Tibial nerve (tissue), 4 donors: ENCODE data around the gene BRINP2. TPM values are rescaled to one million over a fixed set of nuclear protein-coding genes. Genes with fewer than 3 reads are reported as not detected.

Experiments used
- DNase-seq, 2 donors: peaks; one replicate each; pipeline ENCODE4 v3.0.0-alpha.2; 2019; ENCODE audit warnings: low spot score in 2 of 2
- H3K27ac ChIP-seq, 4 donors: fragments of 200-600 bp; sonication (generic) in 3 of 4; one replicate each; pipeline ENCODE4 v1.5.1; 2017 to 2019; ENCODE audit warnings: mild to moderate bottlenecking in 1 of 4
- H3K27me3 ChIP-seq, 2 donors: fragments of 200-600 bp; sonication (generic) in 1 of 2; one replicate each; pipeline versions ENCODE4 v1.5.1 to v1.6.0; 2017 to 2019
- H3K36me3 ChIP-seq, 3 donors: fragments of 200-600 bp; sonication (generic); one replicate each; pipeline ENCODE4 v1.5.1; 2018 to 2019
- H3K4me1 ChIP-seq, 4 donors: fragments of 200-600 bp; sonication (generic) in 3 of 4; one replicate each; pipeline ENCODE4 v1.5.1; 2017 to 2019
- H3K4me3 ChIP-seq, 4 donors: fragments of 200-600 bp; sonication (generic) in 3 of 4; one replicate each; pipeline ENCODE4 v1.5.1; 2017 to 2019; ENCODE audit warnings: mild to moderate bottlenecking in 1 of 4, moderate library complexity in 1 of 4
- H3K9me3 ChIP-seq, 4 donors: fragments of 200-600 bp; sonication (generic) in 3 of 4; one replicate each; pipeline ENCODE4 v1.5.1; 2017 to 2019
- CTCF ChIP-seq, 5 experiments: fragments of 200-600 bp in 3 of 5; fragments of 450-650 bp in 2 of 5; sonication (generic) in 3 of 5; IDR thresholded peaks; one replicate each; pipeline ENCODE4 v1.5.1; 2016 to 2019; ENCODE audit warnings: antibody characterized with exemption in 5 of 5, mild to moderate bottlenecking in 3 of 5, moderate library complexity in 2 of 5
- EP300 ChIP-seq, 2 donors: sonication (generic); formaldehyde crosslinking; IDR thresholded peaks; one replicate each; pipeline ENCODE4 v1.6.1; 2017; ENCODE audit warnings: antibody characterized with exemption in 2 of 2, mild to moderate bottlenecking in 1 of 2
- POLR2A ChIP-seq, 2 donors: fragments of 450-650 bp; IDR thresholded peaks; one replicate each; pipeline ENCODE4 v1.6.1; 2017; ENCODE audit warnings: antibody characterized with exemption in 2 of 2, mild to moderate bottlenecking in 2 of 2, moderate library complexity in 2 of 2
- whole genome bisulfite sequencing, 2 donors: methylation state at CpG; one replicate each; pipeline ENCODE4 v1.1.5; 2018; 5-methylcytosine and 5-hydroxymethylcytosine counted together
- total RNA-seq, 4 donors: library from RNA; depleted of rRNA; stranded (reverse); fragments of >200 nt; gene quantifications; one replicate each; pipeline ENCODE4 v1.1.0, GENCODE V29; 2016

The BRINP2 gene
- total RNA-seq, 4 donors from 2014 or later = not detected

GRCh38 chr1:177186639-177187038 lies 15.9 kb downstream of the BRINP2 start:
- Histone ChIP-seq H3K36me3 (no peaks in the 10 kb centered on the region), H3K9me3 (no peaks in the 10 kb centered on the region), H3K27ac (no peak overlapping the region), H3K27me3 (peaks cover 0 to 6% of the 10 kb centered on the region in 2 donors), H3K4me3 (no peak overlapping the region), H3K4me1 (peaks cover 0 to 4% (median 0%) of the 10 kb centered on the region in 4 donors)
- DNase-seq = no peak
- 84 to 92% methylated on average over 2 of the region's 2 CpGs for WGBS, 2 donors
- TF ChIP-seq CTCF (IDR thresholded peaks at IDR 0.05) (no peak), EP300 (IDR thresholded peaks at IDR 0.05) (no peak), POLR2A (IDR thresholded peaks at IDR 0.05) (no peak)

GRCh38 chr1:177190308-177190970 lies 19.7 kb downstream of the BRINP2 start:
- Histone ChIP-seq H3K9me3 (no peaks in the 10 kb centered on the region), H3K27me3 (no peaks in the 10 kb centered on the region), H3K27ac (no peak overlapping the region), H3K4me1 (no peaks in the 10 kb centered on the region), H3K36me3 (no peaks in the 10 kb centered on the region), H3K4me3 (no peak overlapping the region)
- TF ChIP-seq POLR2A (IDR thresholded peaks at IDR 0.05) (no peak), EP300 (IDR thresholded peaks at IDR 0.05) (no peak), CTCF (IDR thresholded peaks at IDR 0.05) (no peak)
- no peak for DNase-seq
- WGBS, 2 donors = 68 to 73% methylated on average over 3 of the region's 3 CpGs

- Histone ChIP-seq H3K27ac (no peak overlapping the region), H3K4me1 (no peaks in the 10 kb centered on the region), H3K4me3 (no peak overlapping the region), H3K27me3 (no peaks in the 10 kb centered on the region), H3K9me3 (no peaks in the 10 kb centered on the region), H3K36me3 (no peaks in the 10 kb centered on the region)
- no peak for DNase-seq
- no peak for TF ChIP-seq POLR2A (IDR thresholded peaks at IDR 0.05)
- TF ChIP-seq EP300 (IDR thresholded peaks at IDR 0.05) = no peak
- no peak for TF ChIP-seq CTCF (IDR thresholded peaks at IDR 0.05)
- 76 to 89% methylated on average over 2 of the region's 2 CpGs for WGBS, 2 donors
Measured at GRCh38 chr1:177198243-177198642, 27.5 kb downstream of the BRINP2 start.

- no peak overlapping the region for H3K4me3 ChIP-seq
- no peaks in the 10 kb centered on the region for H3K27me3 ChIP-seq
- DNase-seq = no peak
- H3K36me3 ChIP-seq = no peaks in the 10 kb centered on the region
- H3K4me1 ChIP-seq = no peaks in the 10 kb centered on the region
- no peaks in the 10 kb centered on the region for H3K9me3 ChIP-seq
- WGBS, 2 donors = 79 to 85% methylated on average over 4 of the region's 4 CpGs
- no peak for TF ChIP-seq EP300 (IDR thresholded peaks at IDR 0.05)
- no peak for TF ChIP-seq CTCF (IDR thresholded peaks at IDR 0.05)
- no peak for TF ChIP-seq POLR2A (IDR thresholded peaks at IDR 0.05)
- H3K27ac ChIP-seq = no peak overlapping the region
Measured at GRCh38 chr1:177200290-177200689, 29.5 kb downstream of the BRINP2 start.

- TF ChIP-seq CTCF (IDR thresholded peaks at IDR 0.05) = no peak
- no peak for TF ChIP-seq EP300 (IDR thresholded peaks at IDR 0.05)
- no peak for TF ChIP-seq POLR2A (IDR thresholded peaks at IDR 0.05)
- no peak overlapping the region for H3K27ac ChIP-seq
- no peaks in the 10 kb centered on the region for H3K36me3 ChIP-seq
- H3K27me3 ChIP-seq = no peaks in the 10 kb centered on the region
- DNase-seq = no peak
- peaks cover 0 to 11% (median 0%) of the 10 kb centered on the region in 4 donors for H3K4me1 ChIP-seq
- H3K9me3 ChIP-seq = no peaks in the 10 kb centered on the region
- no peak overlapping the region for H3K4me3 ChIP-seq
Measured at GRCh38 chr1:177206831-177207355, 36.1 kb downstream of the BRINP2 start.
